HG03442 (cell line): ENCODE measurements around the gene C9orf78.

Source experiments
- ATAC-seq: cut with Tn5 transposase; IDR thresholded peaks from one replicate; pipeline ENCODE4 v1.9.1; 2021; ENCODE audit warnings: mild to moderate bottlenecking, moderate library complexity; ENCODE audit not compliant: unreplicated experiment

C9orf78 gene, protein sequence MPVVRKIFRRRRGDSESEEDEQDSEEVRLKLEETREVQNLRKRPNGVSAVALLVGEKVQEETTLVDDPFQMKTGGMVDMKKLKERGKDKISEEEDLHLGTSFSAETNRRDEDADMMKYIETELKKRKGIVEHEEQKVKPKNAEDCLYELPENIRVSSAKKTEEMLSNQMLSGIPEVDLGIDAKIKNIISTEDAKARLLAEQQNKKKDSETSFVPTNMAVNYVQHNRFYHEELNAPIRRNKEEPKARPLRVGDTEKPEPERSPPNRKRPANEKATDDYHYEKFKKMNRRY

DNA sequence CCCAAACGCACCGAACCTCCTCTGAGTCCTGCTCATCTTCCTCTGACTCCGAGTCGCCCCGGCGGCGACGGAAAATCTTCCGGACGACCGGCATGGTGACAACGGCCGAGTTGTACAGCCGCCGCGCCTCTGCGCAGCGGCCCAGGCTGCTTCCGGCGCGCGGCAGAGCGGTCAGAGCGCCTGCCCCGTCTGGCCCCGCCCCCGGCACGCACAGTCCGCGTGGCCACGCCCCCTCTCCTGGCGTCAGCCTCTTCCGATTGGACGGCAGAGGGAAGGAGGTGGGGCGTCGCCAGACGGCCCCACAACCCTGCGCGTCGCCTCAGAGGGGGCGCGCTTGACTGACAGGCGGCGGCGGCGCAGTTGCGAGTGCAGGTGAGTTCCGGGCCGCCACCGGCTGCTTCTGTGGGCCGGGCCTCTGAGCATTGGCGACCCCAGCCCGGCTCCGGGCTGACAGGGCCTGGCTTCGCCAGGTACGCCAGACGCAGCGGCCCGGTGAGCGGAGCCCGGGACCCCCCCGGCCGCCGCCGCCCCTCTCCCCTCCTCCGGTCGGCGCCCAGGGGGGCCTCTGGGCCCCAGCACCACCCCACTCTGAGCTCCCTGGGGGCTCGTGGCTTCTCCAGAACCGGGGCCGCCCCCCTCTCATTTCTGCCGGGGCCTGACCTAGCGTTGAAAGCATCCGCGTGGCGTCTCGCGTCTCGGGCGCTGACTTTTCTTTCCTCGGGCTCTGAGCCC is at the start of gene C9orf78, which contains the start of gene USP20:
TSS of gene C9orf78 (minus strand) at position 148 of the 732 bp plus-strand sequence. CDS start at position 94, 54 bp downstream.
TSS of gene USP20 (plus strand) at position 331 of the 732 bp plus-strand sequence. CDS start 17,098 bp downstream, outside the sequence.
- ATAC-seq = peak; percentile 95

DNA sequence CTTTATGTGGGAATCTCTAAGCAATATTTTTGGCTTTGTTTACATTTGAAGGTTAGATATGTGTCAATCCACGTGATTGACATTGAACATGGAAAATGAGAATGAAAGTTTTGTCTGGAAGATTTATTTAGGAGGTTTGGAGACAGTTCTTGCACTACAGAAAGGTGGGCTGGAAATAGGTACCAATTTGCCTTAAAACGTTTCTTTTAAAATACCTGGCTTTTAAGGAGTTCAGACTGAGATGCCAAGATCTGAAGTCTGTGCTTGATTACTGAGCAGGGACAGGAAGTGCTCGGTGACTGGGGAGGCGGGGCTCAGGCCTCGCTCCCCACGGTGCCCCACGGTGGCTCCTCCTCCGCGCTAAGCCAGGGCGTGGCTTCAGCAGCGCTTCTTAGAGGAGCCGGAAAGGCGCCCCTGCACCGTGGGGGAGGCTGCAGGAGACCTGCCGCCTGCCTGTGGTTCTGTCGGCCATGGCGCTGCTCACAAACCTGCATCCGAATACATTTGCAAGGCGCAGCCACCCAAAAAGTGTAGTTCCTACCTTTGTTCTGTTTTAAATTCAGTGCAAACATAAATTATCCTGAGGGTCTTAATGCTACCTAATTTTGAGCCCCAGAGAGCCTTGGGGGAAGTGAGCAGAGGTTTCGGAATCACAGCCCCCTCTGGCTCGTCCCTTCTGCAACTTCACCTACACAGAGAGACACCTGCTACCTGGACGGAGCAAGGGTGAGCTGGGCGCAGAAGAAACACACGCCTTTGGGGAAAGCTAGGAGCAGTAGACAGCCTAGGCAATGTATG is 49.3 kb upstream of the C9orf78 start:
- peak; percentile 40 for ATAC-seq

DNA sequence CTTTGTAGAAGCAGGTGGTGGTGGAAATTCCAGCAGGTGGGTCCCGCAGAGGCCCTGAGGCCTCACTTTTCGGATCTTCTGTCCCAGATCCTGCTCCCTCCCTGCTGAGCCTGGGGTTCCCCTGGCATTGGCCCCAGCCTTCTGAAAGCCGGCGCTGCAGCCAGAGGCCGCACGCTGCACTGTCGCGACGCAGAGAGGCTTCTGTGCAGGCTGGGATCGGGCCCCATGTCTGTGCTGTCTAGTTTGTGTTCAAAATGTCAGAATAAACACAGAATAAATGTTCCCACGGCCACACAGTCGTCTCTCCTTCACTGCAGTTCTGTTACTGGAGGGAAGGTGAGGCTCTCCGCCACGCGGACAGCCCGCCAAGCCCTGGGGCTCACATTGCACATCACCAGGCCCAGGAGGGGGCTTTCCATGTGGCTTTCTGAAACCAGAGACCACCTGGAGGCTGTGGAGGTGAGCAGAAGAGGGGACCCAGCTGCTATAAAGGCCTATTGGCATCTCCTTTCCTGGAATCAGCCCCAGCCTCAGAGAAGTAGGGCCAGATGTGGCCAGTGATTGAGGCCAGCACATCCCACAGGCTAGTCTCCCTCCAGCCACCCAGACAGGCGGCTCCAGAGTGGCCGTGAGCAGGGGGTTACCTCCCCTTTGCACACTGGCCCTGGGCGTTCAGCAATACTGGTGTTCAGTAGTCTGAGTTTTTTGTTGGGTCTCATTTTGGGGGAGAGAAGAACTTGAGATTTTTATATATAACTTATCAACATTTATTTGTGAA is 46.7 kb upstream of the C9orf78 start:
- no peak for ATAC-seq

DNA sequence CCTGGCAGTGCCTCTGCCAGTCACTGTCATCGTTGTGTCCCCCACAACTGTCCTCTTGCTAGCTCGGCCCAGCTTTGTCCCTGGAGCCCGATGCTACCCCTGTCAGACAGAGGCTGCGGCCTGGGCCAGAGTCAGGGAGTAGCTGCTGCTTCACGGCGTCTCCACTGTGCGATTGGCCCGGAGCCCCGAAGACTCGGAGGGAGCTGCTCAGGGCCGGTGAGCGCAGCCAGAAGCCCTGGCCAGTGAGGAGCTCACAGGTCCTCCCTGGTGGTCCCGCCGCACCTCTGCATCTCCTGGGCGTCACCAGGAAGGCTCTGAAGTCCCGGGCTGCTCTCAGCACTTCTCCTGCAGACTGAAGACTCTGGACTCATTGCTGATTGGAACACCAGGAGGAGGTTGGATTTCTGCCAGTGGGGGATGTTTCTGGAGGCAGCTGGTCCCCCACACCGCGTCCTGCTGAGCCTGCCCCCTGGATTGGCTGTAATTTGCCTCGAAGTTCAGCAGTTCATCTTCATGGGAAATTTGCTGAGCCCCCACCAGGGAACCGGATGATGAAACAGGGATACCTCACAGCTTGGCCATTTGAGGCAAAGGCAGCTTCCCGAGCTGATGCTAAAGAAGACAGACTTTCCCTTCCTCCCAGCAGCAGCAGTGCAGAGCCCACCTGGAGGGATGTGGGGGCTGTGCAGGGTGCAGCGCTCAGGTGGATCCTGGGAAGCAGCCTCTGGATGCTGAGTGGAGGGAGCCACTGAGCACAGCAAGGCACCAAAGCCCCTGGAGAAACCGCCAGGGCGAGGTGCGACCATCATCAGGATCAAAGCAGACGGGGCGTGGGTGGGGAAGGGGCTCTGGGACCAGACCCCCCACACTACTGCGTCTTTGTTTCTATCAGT is 45.8 kb upstream of the C9orf78 start:
- ATAC-seq = no peak

DNA sequence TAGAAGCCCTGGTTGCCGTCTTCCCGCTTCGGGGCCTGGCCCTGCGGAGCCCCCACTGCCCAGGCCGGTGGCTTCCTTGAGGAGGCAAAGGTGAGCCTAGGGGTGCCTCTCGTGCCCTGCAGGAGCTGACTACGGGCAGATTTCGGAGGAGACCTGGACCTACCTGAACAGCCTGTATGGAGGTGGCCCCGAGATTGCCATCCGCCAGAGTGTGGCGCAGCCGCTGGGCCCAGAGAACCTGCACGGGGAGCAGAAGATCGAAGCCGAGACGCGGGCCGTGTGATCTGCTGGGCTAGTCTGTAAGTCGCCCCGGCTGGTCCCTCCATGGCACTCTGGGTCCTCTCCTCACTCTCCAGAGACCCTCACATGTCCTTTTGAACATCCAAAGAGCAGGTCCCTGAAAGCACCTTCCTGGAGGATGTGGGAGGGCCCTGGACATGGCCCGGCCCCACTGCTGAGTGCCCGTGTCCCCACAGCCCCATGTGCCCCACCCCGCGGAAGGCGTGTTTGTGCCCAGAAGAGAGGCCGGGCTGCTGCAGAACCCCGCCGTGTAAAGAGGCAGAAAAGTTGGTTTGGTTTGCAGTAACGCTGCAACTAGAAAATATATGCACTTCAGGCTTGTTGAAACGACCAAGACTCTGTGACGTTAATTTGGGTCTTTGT is 45.0 kb upstream of the C9orf78 start:
- ATAC-seq = no peak

DNA sequence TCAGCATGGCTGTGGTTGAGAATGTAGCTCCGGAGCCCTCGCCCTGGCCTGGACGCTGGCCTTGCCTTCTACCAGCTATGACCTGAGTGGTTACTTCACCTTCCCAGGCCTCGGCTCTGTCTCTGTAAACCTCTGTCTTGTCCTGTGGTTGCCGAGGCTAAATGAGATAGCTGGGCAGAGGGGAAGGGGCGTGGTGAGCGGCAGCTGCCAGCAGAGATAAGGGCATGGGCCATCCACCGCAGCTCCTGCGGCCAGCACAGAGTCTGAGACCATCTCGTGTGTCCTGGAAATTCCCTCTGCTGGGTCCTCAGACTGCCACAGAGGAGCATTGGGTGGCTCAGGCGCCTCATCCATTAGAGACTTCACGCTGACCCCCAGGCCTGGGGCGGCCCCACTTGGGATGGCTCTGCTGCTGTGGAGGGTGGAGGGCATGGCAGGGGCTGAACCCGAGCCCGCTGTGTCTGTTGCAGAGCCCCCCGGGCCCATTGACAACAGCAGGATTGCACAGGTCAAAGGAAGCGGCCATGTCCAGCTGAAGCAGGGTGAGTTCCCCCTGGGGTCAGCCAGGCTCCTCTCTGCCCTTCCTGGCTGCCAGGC is 44.1 kb upstream of the C9orf78 start:
- ATAC-seq = no peak

DNA sequence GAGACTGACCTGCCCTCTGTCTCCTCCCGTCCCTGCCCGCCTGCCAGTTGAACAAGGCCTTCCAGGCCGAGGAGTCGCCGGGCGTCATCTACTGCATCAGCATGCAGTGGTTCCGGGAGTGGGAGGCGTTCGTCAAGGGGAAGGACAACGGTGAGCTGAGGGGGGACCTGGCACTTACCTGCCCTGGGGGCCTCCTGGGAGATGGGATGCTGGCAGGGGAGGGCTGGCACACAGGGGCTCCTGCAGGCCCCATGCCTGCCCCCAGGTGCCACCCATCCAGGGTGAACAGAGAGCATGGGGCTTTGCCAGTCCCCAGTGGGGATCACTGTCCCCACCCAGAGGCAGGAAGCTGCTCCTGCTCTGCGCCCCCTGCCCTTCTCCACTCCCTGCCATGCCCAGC is 43.2 kb upstream of the C9orf78 start:
- ATAC-seq = no peak

DNA sequence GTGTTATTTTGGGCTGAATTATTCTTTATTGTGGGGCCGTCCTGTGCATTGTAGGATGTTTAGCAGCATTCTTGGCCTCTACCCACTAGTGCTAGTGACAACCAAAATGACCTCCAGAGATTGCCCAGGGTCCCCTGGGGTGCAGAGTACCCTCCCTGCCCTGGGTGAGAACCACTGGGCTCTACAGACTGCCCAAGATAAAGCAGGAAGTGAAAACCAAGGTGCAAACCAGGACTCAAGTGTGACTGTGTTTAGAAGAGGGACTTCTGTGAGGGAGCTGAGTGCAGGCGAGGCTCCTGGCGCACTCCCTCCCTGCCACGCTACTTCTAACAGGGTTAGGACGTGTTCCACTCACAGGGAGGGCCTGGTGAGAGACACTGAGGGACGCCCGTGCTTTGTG is 41.7 kb upstream of the C9orf78 start:
- no peak for ATAC-seq

DNA sequence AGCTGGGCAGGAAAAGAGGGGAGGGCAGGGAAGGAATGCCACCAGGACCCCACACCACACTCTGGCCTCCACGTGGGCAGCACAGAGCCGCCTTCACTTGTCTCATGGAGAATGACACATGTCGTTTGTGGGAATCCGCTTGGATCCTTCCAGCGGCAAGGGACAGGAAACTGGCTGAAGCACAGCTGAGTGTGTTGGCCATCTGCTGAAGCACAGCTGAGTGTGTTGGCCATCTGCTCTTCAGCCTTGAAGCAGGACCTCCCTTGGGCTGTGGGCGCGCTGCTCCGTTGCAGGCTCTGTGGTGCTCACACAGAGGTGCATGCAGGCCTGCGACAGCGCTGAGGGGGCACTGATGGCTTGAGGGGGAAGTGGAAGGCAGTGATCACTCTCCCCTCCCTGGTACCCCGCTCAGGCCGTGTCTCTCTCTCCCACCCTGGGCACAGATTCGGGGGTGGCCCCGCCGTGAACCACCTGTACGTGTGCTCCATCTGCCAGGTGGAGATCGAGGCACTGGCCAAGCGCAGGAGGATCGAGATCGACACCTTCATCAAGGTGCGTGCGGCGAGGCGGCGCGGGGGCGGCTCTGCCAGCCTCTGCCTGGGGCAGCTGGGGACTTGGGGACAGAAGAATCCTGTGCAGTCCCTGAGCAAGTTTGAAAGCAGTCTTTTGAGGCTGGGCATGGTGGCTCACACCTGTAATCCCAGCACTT is 40.8 kb upstream of the C9orf78 start:
- ATAC-seq = no peak

DNA sequence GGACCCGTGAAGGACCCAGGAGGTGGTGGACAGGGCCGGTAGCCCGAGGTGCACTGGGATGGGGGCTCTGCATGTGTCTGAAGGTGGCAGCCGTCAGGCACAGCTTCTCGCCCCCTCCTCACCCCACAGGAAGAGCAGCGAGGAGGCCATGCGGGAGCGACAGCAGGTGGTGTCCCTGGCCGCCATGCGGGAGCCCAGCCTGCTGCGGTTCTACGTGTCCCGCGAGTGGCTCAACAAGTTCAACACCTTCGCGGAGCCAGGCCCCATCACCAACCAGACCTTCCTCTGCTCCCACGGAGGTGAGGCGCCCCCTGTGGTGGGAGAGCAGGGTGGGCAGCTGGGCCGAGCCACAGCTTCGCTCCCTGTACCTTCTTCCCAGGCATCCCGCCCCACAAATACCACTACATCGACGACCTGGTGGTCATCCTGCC is 40.1 kb upstream of the C9orf78 start:
- ATAC-seq = no peak

DNA sequence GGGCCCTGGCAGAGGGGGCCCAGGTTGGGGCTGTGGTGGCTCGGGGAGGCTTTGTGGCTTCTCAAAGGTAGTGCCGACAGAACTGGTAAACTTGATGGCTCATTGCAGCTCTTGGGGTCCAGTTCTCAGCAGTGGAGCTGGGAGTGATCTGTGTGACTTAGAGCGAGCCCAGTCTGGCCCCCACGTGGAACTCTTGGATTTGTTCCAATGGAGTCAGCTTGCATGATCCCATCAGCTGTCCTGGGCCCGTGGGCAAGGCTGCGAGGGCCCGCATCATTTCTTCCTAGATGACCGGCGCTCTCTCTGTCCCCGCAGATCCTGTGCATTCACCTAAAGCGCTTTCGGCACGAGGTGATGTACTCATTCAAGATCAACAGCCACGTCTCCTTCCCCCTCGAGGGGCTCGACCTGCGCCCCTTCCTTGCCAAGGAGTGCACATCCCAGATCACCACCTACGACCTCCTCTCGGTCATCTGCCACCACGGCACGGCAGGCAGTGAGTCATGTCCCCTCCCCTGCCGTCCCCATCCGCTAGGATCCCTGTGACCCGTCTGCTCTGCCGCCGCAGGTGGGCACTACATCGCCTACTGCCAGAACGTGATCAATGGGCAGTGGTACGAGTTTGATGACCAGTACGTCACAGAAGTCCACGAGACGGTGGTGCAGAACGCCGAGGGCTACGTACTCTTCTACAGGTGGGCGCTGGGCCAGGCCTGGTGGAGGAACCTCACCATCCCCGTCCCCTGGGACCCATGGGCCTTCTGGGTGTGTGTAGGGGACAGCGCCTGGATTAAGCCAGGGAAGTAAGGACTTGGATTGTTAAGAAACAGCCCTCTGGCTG is 39.4 kb upstream of the C9orf78 start:
- ATAC-seq = no peak

DNA sequence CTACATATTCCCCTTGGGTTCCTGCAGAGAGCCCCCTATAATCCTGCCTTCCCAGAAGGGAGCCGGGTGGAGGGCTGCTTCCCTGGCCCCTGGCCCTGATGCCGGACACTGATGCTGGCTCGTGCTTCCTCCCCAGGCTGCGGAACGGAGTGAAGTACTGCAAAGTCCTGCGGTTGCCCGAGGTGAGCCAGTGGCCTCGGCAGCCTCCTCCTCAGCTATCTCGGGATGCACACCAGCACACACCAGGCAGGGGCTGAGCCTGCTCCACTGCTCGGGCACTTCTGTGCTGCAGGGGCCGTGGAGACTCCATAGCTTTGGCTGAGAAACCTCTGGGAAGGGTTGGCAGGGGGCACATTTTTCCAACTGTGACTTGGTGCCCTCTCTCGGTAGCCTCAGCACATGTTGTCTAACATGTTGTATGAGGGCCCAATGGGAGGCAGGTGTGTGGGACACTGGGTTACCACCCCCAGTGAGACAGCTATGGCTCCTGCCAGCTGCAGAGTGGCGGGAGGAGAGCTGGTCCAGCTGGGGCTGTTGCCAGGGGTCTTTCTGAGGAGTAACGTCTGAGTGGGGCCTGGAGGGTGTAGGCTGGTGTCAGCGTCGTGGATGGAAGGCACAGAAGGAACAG is 38.6 kb upstream of the C9orf78 start:
- ATAC-seq = no peak

DNA sequence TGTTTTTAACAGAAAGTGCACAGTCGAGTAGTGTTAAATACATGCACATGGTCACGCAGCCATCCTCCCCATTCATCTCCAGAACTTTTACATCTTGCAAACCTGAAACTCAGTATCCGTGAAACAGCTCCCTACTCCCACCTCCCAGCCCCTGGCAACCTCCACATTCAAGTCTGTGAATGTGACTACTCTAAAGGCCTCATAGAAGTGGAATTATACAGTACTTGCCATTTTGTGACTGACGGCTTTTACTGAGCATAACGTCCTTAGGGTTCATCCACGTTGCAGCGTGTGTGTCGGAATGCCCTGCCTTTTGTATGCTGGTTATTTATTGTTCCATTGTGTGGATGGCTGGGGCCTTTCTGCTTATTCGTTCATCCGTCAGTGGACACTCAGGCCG is 36.0 kb upstream of the C9orf78 start:
- ATAC-seq = no peak

DNA sequence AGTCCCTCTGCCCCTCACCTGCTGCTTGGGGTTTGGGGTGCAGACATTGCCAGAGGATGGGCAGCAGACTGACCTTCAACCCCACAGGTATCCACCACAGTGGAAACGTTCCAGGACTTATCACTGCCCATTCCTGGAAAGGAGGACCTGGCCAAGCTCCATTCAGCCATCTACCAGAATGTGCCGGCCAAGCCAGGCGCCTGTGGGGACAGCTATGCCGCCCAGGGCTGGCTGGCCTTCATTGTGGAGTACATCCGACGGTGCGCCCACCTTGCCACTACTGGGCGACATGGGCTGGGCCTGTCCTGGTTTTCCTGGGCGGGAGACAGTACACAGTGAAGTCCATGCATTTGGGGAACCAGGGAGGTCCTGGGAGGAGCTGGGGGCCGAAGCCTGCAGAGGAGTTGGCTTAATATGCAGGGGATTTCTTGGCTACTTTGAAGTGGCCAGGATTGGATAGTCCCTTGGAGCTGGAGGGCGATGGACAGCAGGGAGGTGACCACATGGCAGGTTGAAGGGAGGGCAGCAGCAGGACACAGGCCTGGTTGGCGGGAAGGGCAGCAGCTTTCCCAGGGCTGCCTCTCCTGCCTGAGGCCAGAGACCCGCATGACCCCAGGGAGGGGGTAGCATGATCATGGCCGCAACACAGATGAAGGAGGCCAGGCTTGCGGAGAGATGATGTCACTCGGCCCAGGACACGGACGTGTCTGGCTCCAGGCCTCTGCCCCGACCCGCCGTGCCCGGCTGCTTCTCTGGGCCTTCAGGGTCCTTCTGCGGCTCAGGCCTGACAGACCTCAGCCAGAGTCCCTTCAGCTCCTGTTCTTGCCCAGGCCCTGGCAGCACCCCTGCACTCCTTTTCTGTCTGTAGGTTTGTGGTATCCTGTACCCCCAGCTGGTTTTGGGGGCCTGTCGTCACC is 34.8 kb upstream of the C9orf78 start:
- no peak for ATAC-seq

DNA sequence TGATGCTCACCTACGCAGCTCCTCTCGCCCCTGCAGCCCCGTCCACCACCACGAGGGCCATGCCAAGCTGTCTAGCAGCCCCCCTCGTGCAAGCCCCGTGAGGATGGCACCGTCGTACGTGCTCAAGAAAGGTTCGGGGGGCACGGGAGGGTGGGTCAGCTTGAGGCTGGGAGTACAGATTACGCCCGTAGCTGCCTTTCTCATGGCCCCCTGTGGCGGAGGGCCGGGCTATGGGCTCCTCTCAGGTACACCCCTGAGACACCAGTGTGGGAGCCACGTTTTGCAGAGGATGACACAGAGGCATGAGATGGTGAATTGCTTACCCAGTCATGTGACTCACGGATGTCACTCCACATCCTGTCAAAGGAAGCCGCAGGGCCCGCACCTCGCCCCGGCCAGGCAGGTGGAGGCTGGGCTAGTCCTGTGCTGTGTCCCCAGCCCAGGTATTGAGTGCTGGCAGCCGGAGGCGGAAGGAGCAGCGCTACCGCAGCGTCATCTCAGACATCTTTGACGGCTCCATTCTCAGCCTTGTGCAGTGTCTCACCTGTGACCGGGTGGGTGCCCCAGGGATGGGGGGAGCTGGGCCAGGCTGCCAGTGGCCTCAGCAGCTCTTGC is 33.9 kb upstream of the C9orf78 start:
- no peak for ATAC-seq
